IMR-90 (cell line): ENCODE measurements around the gene UTY.

Experiments used
- BHLHE40 ChIP-seq: fragments of 150-350 bp; IDR thresholded peaks from 2 replicates; pipeline ENCODE4 v1.6.1; 2016; ENCODE audit warnings: mild to moderate bottlenecking, low read depth, low read length
- CEBPB ChIP-seq: IDR thresholded peaks from 2 replicates; pipeline ENCODE4 v1.6.1; 2012; ENCODE audit warnings: low read depth, low read length, improper control_type of control experiment
- CHD1 ChIP-seq: IDR thresholded peaks from 2 replicates; pipeline ENCODE4 v1.6.1; 2012; ENCODE audit warnings: low read depth, low read length, improper control_type of control experiment
- MAFK ChIP-seq: IDR thresholded peaks from 2 replicates; pipeline ENCODE4 v1.6.1; 2012; ENCODE audit warnings: low read depth, low read length, improper control_type of control experiment
- POLR2A ChIP-seq: IDR thresholded peaks from 2 replicates; pipeline ENCODE4 v1.6.1; 2012; ENCODE audit warnings: mild to moderate bottlenecking, low read depth, low read length
- RAD21 ChIP-seq: IDR thresholded peaks from 2 replicates; pipeline ENCODE4 v1.6.1; 2012; ENCODE audit warnings: low read length, improper control_type of control experiment
- RCOR1 ChIP-seq: IDR thresholded peaks from 2 replicates; pipeline ENCODE4 v1.6.1; 2012; ENCODE audit warnings: mild to moderate bottlenecking, low read length, improper control_type of control experiment; ENCODE audit not compliant: insufficient replicate concordance
- RFX5 ChIP-seq: IDR thresholded peaks from 2 replicates; pipeline ENCODE4 v1.8.0; 2012; ENCODE audit warnings: low read depth, mild to moderate bottlenecking, low read length, moderate library complexity
- SMC3 ChIP-seq: fragments of 150-350 bp; IDR thresholded peaks from 2 replicates; pipeline ENCODE4 v1.6.1; 2016; ENCODE audit warnings: low read depth, mild to moderate bottlenecking, antibody characterized with exemption, low read length, moderate library complexity
- USF2 ChIP-seq: fragments of 150-350 bp; IDR thresholded peaks from 2 replicates; pipeline ENCODE4 v1.6.1; 2017; ENCODE audit warnings: mild to moderate bottlenecking, antibody characterized with exemption, low read length, low read depth
- TF ChIP-seq, protein P1 (sequence below): conservative IDR thresholded peaks from 2 replicates; pipeline ENCODE4 v1.5.1; 2012; ENCODE audit warnings: mild to moderate bottlenecking, low read depth, low read length, improper control_type of control experiment

GRCh38 chrY:13343307-13343946 is 136.4 kb downstream of the UTY start:
- TF ChIP-seq, protein P1, sequence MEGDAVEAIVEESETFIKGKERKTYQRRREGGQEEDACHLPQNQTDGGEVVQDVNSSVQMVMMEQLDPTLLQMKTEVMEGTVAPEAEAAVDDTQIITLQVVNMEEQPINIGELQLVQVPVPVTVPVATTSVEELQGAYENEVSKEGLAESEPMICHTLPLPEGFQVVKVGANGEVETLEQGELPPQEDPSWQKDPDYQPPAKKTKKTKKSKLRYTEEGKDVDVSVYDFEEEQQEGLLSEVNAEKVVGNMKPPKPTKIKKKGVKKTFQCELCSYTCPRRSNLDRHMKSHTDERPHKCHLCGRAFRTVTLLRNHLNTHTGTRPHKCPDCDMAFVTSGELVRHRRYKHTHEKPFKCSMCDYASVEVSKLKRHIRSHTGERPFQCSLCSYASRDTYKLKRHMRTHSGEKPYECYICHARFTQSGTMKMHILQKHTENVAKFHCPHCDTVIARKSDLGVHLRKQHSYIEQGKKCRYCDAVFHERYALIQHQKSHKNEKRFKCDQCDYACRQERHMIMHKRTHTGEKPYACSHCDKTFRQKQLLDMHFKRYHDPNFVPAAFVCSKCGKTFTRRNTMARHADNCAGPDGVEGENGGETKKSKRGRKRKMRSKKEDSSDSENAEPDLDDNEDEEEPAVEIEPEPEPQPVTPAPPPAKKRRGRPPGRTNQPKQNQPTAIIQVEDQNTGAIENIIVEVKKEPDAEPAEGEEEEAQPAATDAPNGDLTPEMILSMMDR = no peak
- TF ChIP-seq BHLHE40 (no peak), CEBPB (no peak), USF2 (no peak), MAFK (no peak), POLR2A (no peak), RFX5 (no peak), SMC3 (no peak), CHD1 (no peak), RCOR1 (no peak), RAD21 (no peak)
